CD14-positive monocyte (primary cell): ENCODE data around the gene SPEM2. TPM values are rescaled to one million over a fixed set of nuclear protein-coding genes. Genes with fewer than 3 reads are reported as not detected.

Experiments
- DNase-seq, 3 donors: peaks; one replicate each; pipeline ENCODE4 v3.0.0-alpha.2; 2011 to 2022
- H2AFZ ChIP-seq: 2 replicates; pipeline ENCODE4 v1.6.0; 2012; ENCODE audit warnings: mild to moderate bottlenecking, low read depth, low read length, inconsistent platforms; ENCODE audit not compliant: insufficient read depth, poor library complexity, severe bottlenecking
- H3K27ac ChIP-seq, 2 donors: 1 replicate in 1 of 2; 2 replicates in 1 of 2; pipeline ENCODE4 v1.5.1; 2012 to 2013; ENCODE audit warnings: low read length in 2 of 2, control low read depth in 1 of 2, inconsistent platforms in 1 of 2, low read depth in 1 of 2, mild to moderate bottlenecking in 1 of 2
- H3K27me3 ChIP-seq, 2 donors: one replicate each; pipeline versions ENCODE4 v1.6.0 to v1.6.1; 2011 to 2013; ENCODE audit warnings: low read length in 2 of 2; ENCODE audit not compliant: control insufficient read depth in 2 of 2, insufficient read depth in 2 of 2
- H3K36me3 ChIP-seq, 2 donors: replicated peaks in 1 of 2; 1 replicate in 1 of 2; 2 replicates in 1 of 2; pipeline versions ENCODE4 v1.5.1 to v1.6.1; 2012 to 2013; ENCODE audit warnings: low read length in 2 of 2, control low read depth in 1 of 2, inconsistent platforms in 1 of 2, mild to moderate bottlenecking in 1 of 2; ENCODE audit not compliant: insufficient read depth in 2 of 2, control insufficient read depth in 1 of 2
- H3K4me1 ChIP-seq, 2 donors: 1 replicate in 1 of 2; 2 replicates in 1 of 2; pipeline versions ENCODE4 v1.5.1 to v1.6.1; 2012 to 2013; ENCODE audit warnings: low read length in 2 of 2, control low read depth in 1 of 2, inconsistent platforms in 1 of 2, mild to moderate bottlenecking in 1 of 2, moderate library complexity in 1 of 2; ENCODE audit not compliant: insufficient read depth in 2 of 2, control insufficient read depth in 1 of 2
- H3K4me2 ChIP-seq: replicated peaks from 2 replicates; pipeline ENCODE3; 2012; ENCODE audit warnings: low read length, moderate library complexity, mild to moderate bottlenecking; ENCODE audit not compliant: poor library complexity, severe bottlenecking; ENCODE audit errors: extremely low read depth
- H3K4me3 ChIP-seq, 3 experiments: fragments of 200-600 bp in 1 of 3; sonication (generic) in 1 of 3; replicated peaks in 1 of 3; 1 replicate in 2 of 3; 2 replicates in 1 of 3; pipeline ENCODE4 v1.5.1; 2011 to 2013; ENCODE audit warnings: low read length in 3 of 3, mild to moderate bottlenecking in 3 of 3, control low read depth in 2 of 3, low read depth in 2 of 3, inconsistent platforms in 1 of 3, moderate library complexity in 1 of 3
- H3K79me2 ChIP-seq: 2 replicates; pipeline ENCODE4 v1.6.0; 2012; ENCODE audit warnings: mild to moderate bottlenecking, control low read depth, inconsistent platforms, low read length, moderate library complexity; ENCODE audit not compliant: insufficient read depth
- H3K9ac ChIP-seq: 2 replicates; pipeline ENCODE4 v1.6.0; 2017; ENCODE audit warnings: low read length, mild to moderate bottlenecking; ENCODE audit not compliant: insufficient read depth, poor library complexity, severe bottlenecking
- H3K9me3 ChIP-seq, 2 donors: replicated peaks in 1 of 2; 1 replicate in 1 of 2; 2 replicates in 1 of 2; pipeline versions ENCODE4 v1.5.1 to v1.6.1; 2012 to 2013; ENCODE audit warnings: low read length in 2 of 2, control low read depth in 1 of 2; ENCODE audit not compliant: control insufficient read depth in 1 of 2, insufficient read depth in 1 of 2
- H4K20me1 ChIP-seq: 2 replicates; pipeline ENCODE4 v1.6.0; 2012; ENCODE audit warnings: mild to moderate bottlenecking, low read length, control low read depth, moderate library complexity; ENCODE audit not compliant: insufficient read depth
- H3K27ac Mint-ChIP-seq, 7 donors: one replicate each; pipeline ENCODE4 v1.8.0; 2020; ENCODE audit warnings: mild to moderate bottlenecking in 7 of 7, mixed read lengths in 7 of 7, moderate library complexity in 6 of 7, inconsistent platforms in 2 of 7
- H3K27me3 Mint-ChIP-seq, 3 donors: one replicate each; pipeline ENCODE4 v1.8.0; 2021 to 2022; ENCODE audit warnings: low read depth in 3 of 3, mild to moderate bottlenecking in 3 of 3, mixed read lengths in 3 of 3, moderate library complexity in 3 of 3, inconsistent platforms in 1 of 3
- H3K36me3 Mint-ChIP-seq, 2 donors: one replicate each; pipeline ENCODE4 v1.8.0; 2020; ENCODE audit warnings: mixed read lengths in 2 of 2, inconsistent platforms in 1 of 2, mild to moderate bottlenecking in 1 of 2
- H3K4me1 Mint-ChIP-seq: one replicate; pipeline ENCODE4 v1.8.0; 2020; ENCODE audit warnings: mild to moderate bottlenecking, mixed read lengths
- H3K4me3 Mint-ChIP-seq, 2 donors: one replicate each; pipeline ENCODE4 v1.8.0; 2020; ENCODE audit warnings: mild to moderate bottlenecking in 2 of 2, mixed read lengths in 2 of 2, moderate library complexity in 1 of 2
- H3K9me3 Mint-ChIP-seq, 7 donors: one replicate each; pipeline ENCODE4 v1.8.0; 2020 to 2022; ENCODE audit warnings: mixed read lengths in 7 of 7, mild to moderate bottlenecking in 6 of 7, moderate library complexity in 6 of 7, inconsistent platforms in 2 of 7
- CTCF ChIP-seq: fragments of 200-600 bp; IDR thresholded peaks from one replicate; pipeline ENCODE4 v1.8.0; 2022; ENCODE audit warnings: antibody characterized with exemption, mild to moderate bottlenecking
- WGBS: methylation state at CpG from one replicate; pipeline ENCODE4 v1.1.5; 2013; ENCODE audit warnings: missing lambda C conversion rate; ENCODE audit not compliant: insufficient coverage; 5-methylcytosine and 5-hydroxymethylcytosine counted together
- intact Hi-C, 2 donors: fragments of 100-400 bp; cut with micrococcal nuclease; formaldehyde crosslinking; loops; one replicate each; pipeline versions ENCODE4 v1.15.0 to v1.15.1; 2023
- polyA plus RNA-seq, 3 donors: library from polyadenylated mRNA; depleted of rRNA in 1 of 3; unstranded in 2 of 3; stranded (reverse) in 1 of 3; fragments of 300-500 nt in 2 of 3; fragments of >200 nt in 1 of 3; fragmentation: Illumina TruSeq in 2 of 3; gene quantifications; 1 replicate in 2 of 3; 2 replicates in 1 of 3; pipeline ENCODE4 v1.2.3, GENCODE V29; 2012 to 2021

Gene SPEM2
- polyA plus RNA-seq, 3 donors, result not detected

GRCh38 chr17:7423679-7424078 lies 1.7 kb upstream of the SPEM2 start:
- Histone ChIP-seq H3K4me1 (no peaks in the 10 kb centered on the region), H3K9ac (no peak overlapping the region), H3K27me3 (no peaks in the 10 kb centered on the region), H3K4me3 (no peak overlapping the region), H2AFZ (no peak overlapping the region), H4K20me1 (no peaks in the 10 kb centered on the region), H3K36me3 (no peaks in the 10 kb centered on the region), H3K9me3 (no peaks in the 10 kb centered on the region), H3K79me2 (no peaks in the 10 kb centered on the region), H3K27ac (no peak overlapping the region), H3K4me2 (no peak overlapping the region)
- no peak for DNase-seq
- Mint-ChIP-seq H3K4me3 (peak overlapping the region in 1 of 2 donors; percentile 16), H3K27ac (peak overlapping the region in 1 of 7 donors; percentile 45), H3K36me3 (no peaks in the 10 kb centered on the region), H3K9me3 (no peaks in the 10 kb centered on the region), H3K4me1 (no peaks in the 10 kb centered on the region), H3K27me3 (peaks cover 2 to 5% (median 2%) of the 10 kb centered on the region in 3 donors)
- no peak for TF ChIP-seq CTCF
- intact Hi-C loops, result no loop called here
- 98% methylated on average over 3 of the region's 4 CpGs for WGBS

DNA sequence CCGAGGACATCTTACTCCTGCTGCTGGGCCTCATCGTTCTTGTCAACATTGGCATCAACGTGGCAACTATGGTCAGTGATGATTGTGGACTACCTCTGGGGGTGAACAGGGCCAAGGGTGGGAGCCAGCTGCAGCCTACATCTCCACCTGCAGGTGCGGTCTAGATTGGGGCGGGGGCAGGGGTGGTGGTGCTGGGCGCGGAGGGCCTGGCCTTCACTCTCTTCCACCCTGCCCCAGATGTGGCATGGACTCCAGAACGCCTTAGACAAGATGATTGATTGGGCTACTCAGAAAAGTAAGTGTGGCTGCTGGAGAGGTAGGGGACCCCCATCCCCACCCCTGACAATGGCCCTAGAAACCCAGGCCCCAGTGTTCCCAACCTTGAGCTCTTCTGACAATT lies 340 bp downstream of the SPEM2 start:
- H3K4me3 ChIP-seq, result no peak overlapping the region
- no peak for TF ChIP-seq CTCF
- Mint-ChIP-seq H3K4me1 (no peaks in the 10 kb centered on the region), H3K9me3 (no peaks in the 10 kb centered on the region), H3K27ac (no peak overlapping the region), H3K36me3 (no peaks in the 10 kb centered on the region), H3K4me3 (no peak overlapping the region), H3K27me3 (peaks cover 0 to 5% (median 2%) of the 10 kb centered on the region in 3 donors)
- H3K4me1 ChIP-seq, result no peaks in the 10 kb centered on the region
- H3K4me2 ChIP-seq, result no peak overlapping the region
- H3K36me3 ChIP-seq, result no peaks in the 10 kb centered on the region
- no peaks in the 10 kb centered on the region for H3K79me2 ChIP-seq
- H3K9me3 ChIP-seq, result no peaks in the 10 kb centered on the region
- DNase-seq, result no peak
- no peak overlapping the region for H3K9ac ChIP-seq
- no peaks in the 10 kb centered on the region for H4K20me1 ChIP-seq
- H3K27ac ChIP-seq, result no peak overlapping the region
- WGBS, result 82% methylated on average over 2 of the region's 8 CpGs
- H3K27me3 ChIP-seq, result no peaks in the 10 kb centered on the region
- intact Hi-C loops, result no loop called here
- no peak overlapping the region for H2AFZ ChIP-seq
